Measurements from ENCODE around the gene FAM180A.
"Not testable (repeated sequence)": the region's sequence is repeated elsewhere in the genome, so short reads cannot be mapped to it uniquely, and the experiment has no call there.

The FAM180A gene

GRCh38 chr7:135748770-135749169 lies at the start of gene FAM180A:
Gene FAM180A, minus strand, starts transcription at chr7:135748813. Its CDS starts 233 bp downstream, at chr7:135748580.
- DNase-seq (ENCODE audit: low read depth, low spot score) = no peak

GRCh38 chr7:135798095-135798494 lies 49.5 kb upstream of the FAM180A start:
- DNase-seq (ENCODE audit: low read depth, low spot score) = no peak

GRCh38 chr7:135795846-135796570 lies 47.4 kb upstream of the FAM180A start:
- DNase-seq (ENCODE audit: low read depth, low spot score) = no peak

- DNase-seq (ENCODE audit: low read depth, low spot score) = no peak
These were observed 45.2 kb upstream of the FAM180A start for GRCh38 chr7:135793841-135794240.

- DNase-seq (ENCODE audit: low read depth, low spot score) = no peak
These were observed 44.3 kb upstream of the FAM180A start for GRCh38 chr7:135792866-135793265.

GRCh38 chr7:135792363-135792668 lies 43.7 kb upstream of the FAM180A start:
- DNase-seq (ENCODE audit: low read depth, low spot score) = no peak

- DNase-seq (ENCODE audit: low read depth, low spot score) = no peak
These were observed 43.1 kb upstream of the FAM180A start for GRCh38 chr7:135791543-135792362.

GRCh38 chr7:135790371-135790977 lies 41.9 kb upstream of the FAM180A start:
- DNase-seq (ENCODE audit: low read depth, low spot score) = no peak

GRCh38 chr7:135789956-135790355 lies 41.3 kb upstream of the FAM180A start:
- DNase-seq (ENCODE audit: low read depth, low spot score) = no peak

- DNase-seq (ENCODE audit: low read depth, low spot score) = no peak
These were observed 40.8 kb upstream of the FAM180A start for GRCh38 chr7:135789431-135789830.

GRCh38 chr7:135786911-135787310 lies 38.3 kb upstream of the FAM180A start:
- no peak for DNase-seq (ENCODE audit: low read depth, low spot score)

- DNase-seq (ENCODE audit: low read depth, low spot score) = no peak
These were observed 36.5 kb upstream of the FAM180A start for GRCh38 chr7:135785065-135785464.

GRCh38 chr7:135784013-135784412 lies 35.4 kb upstream of the FAM180A start:
- no peak for DNase-seq (ENCODE audit: low read depth, low spot score)

GRCh38 chr7:135782801-135783200 lies 34.2 kb upstream of the FAM180A start:
- DNase-seq (ENCODE audit: low read depth, low spot score) = no peak

- no peak for DNase-seq (ENCODE audit: low read depth, low spot score)
These were observed 33.8 kb upstream of the FAM180A start for GRCh38 chr7:135782377-135782776.

GRCh38 chr7:135777626-135778398 lies 29.2 kb upstream of the FAM180A start:
- DNase-seq (ENCODE audit: low read depth, low spot score) = no peak

GRCh38 chr7:135775915-135776314 lies 27.3 kb upstream of the FAM180A start:
- not testable (repeated sequence) for DNase-seq (ENCODE audit: low read depth, low spot score)

GRCh38 chr7:135775230-135775629 lies 26.6 kb upstream of the FAM180A start:
- no peak for DNase-seq (ENCODE audit: low read depth, low spot score)

- DNase-seq (ENCODE audit: low read depth, low spot score) = no peak
These were observed 25.7 kb upstream of the FAM180A start for GRCh38 chr7:135774284-135774683.

GRCh38 chr7:135773464-135773863 lies 24.9 kb upstream of the FAM180A start:
- no peak for DNase-seq (ENCODE audit: low read depth, low spot score)

- no peak for DNase-seq (ENCODE audit: low read depth, low spot score)
These were observed 24.1 kb upstream of the FAM180A start for GRCh38 chr7:135772639-135773222.

Measured in brain pericyte (primary cell).